Measurements from ENCODE around the gene RAB7A. TPM values are rescaled to one million over a fixed set of nuclear protein-coding genes. Genes with fewer than 3 reads are reported as not detected.

Gene RAB7A
- total RNA-seq, 1 donor from 2014 or later, result 155 TPM

- no peak for DNase-seq (ENCODE audit: low spot score)
- Mint-ChIP-seq H3K9me3 (ENCODE audit: unreplicated experiment) (no peaks in the 10 kb centered on the region), H3K4me3 (ENCODE audit: unreplicated experiment) (no peak overlapping the region), H3K27ac (ENCODE audit: unreplicated experiment) (no peak overlapping the region), H3K4me1 (ENCODE audit: unreplicated experiment) (peaks cover 10% of the 10 kb centered on the region), H3K27me3 (ENCODE audit: unreplicated experiment) (no peaks in the 10 kb centered on the region), H3K36me3 (ENCODE audit: low read depth, unreplicated experiment) (no peaks in the 10 kb centered on the region)
- no peak for TF ChIP-seq CTCF (IDR thresholded peaks at IDR 0.05; ENCODE audit: unreplicated experiment)
Measured at GRCh38 chr3:128703561-128703960, 22.4 kb upstream of the RAB7A start.

DNA sequence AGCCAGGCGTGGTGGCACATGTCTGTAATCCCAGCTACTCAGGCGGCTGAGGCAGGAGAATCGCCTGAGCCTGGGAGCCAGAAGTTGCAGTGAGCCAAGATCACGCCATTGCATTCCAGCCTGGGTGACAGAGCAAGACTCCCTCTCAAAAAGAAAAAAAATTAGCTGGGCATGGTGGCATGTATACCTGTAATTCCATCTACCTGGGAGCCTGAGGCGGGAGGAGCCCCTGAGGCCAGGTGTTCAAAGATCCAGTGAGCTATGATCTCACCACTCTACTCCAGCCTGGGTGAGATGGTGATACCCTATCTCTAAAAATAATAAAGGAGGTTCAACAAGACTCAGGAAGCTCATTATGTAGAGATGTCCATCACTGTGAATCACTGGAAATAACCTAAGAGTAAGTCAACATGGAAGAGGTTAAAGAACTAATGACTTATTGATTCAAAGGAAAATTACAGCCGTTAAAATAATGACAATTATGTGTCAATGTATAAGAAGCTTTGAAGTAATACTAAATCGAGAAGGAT lies 19.8 kb upstream of the RAB7A start:
- TF ChIP-seq CTCF (IDR thresholded peaks at IDR 0.05; ENCODE audit: unreplicated experiment), result no peak
- no peak for DNase-seq (ENCODE audit: low spot score)
- Mint-ChIP-seq H3K4me1 (ENCODE audit: unreplicated experiment) (peaks cover 13% of the 10 kb centered on the region), H3K27me3 (ENCODE audit: unreplicated experiment) (peaks cover 3% of the 10 kb centered on the region), H3K36me3 (ENCODE audit: low read depth, unreplicated experiment) (no peaks in the 10 kb centered on the region), H3K4me3 (ENCODE audit: unreplicated experiment) (no peak overlapping the region), H3K27ac (ENCODE audit: unreplicated experiment) (no peak overlapping the region), H3K9me3 (ENCODE audit: unreplicated experiment) (no peaks in the 10 kb centered on the region)

DNA sequence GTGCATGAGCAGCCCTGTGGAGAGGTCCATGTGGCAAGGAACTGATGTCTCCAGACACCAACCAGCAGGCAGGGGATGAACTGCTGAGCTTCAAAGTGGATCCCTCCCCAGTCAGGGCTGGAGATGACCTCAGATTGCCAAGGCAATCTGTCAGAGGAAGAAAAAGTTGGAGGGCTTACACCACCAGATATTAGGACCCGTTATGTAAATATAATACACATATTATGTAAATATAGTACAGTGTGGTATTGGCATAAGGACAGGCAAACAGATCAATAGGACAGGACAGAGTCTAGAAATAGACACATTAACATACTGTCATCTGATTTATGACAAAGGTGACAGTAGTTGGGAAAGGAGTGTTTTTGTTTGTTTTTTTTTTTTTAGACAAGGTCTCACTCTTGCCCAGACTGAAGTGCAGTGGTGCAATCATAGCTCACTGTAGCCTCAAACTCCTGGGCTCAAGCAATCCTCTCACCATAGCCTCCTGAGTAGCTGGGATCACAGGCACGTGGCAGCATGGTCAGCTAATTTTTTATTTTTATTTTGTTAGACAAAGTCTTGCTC lies 18.0 kb upstream of the RAB7A start:
- H3K4me1 Mint-ChIP-seq (ENCODE audit: unreplicated experiment), result peaks cover 3% of the 10 kb centered on the region
- TF ChIP-seq CTCF (IDR thresholded peaks at IDR 0.05; ENCODE audit: unreplicated experiment), result no peak
- no peaks in the 10 kb centered on the region for H3K36me3 Mint-ChIP-seq (ENCODE audit: low read depth, unreplicated experiment)
- no peak for DNase-seq (ENCODE audit: low spot score)
- H3K9me3 Mint-ChIP-seq (ENCODE audit: unreplicated experiment), result no peaks in the 10 kb centered on the region
- H3K27ac Mint-ChIP-seq (ENCODE audit: unreplicated experiment), result no peak overlapping the region
- H3K27me3 Mint-ChIP-seq (ENCODE audit: unreplicated experiment), result peaks cover 3% of the 10 kb centered on the region
- no peak overlapping the region for H3K4me3 Mint-ChIP-seq (ENCODE audit: unreplicated experiment)

- no peak for DNase-seq (ENCODE audit: low spot score)
- peaks cover 3% of the 10 kb centered on the region for H3K4me1 Mint-ChIP-seq (ENCODE audit: unreplicated experiment)
- H3K27me3 Mint-ChIP-seq (ENCODE audit: unreplicated experiment), result peaks cover 3% of the 10 kb centered on the region
- no peaks in the 10 kb centered on the region for H3K36me3 Mint-ChIP-seq (ENCODE audit: low read depth, unreplicated experiment)
- H3K9me3 Mint-ChIP-seq (ENCODE audit: unreplicated experiment), result no peaks in the 10 kb centered on the region
- no peak overlapping the region for H3K4me3 Mint-ChIP-seq (ENCODE audit: unreplicated experiment)
- TF ChIP-seq CTCF (IDR thresholded peaks at IDR 0.05; ENCODE audit: unreplicated experiment), result no peak
- H3K27ac Mint-ChIP-seq (ENCODE audit: unreplicated experiment), result no peak overlapping the region
Measured at GRCh38 chr3:128709038-128709437, 16.9 kb upstream of the RAB7A start.

DNA sequence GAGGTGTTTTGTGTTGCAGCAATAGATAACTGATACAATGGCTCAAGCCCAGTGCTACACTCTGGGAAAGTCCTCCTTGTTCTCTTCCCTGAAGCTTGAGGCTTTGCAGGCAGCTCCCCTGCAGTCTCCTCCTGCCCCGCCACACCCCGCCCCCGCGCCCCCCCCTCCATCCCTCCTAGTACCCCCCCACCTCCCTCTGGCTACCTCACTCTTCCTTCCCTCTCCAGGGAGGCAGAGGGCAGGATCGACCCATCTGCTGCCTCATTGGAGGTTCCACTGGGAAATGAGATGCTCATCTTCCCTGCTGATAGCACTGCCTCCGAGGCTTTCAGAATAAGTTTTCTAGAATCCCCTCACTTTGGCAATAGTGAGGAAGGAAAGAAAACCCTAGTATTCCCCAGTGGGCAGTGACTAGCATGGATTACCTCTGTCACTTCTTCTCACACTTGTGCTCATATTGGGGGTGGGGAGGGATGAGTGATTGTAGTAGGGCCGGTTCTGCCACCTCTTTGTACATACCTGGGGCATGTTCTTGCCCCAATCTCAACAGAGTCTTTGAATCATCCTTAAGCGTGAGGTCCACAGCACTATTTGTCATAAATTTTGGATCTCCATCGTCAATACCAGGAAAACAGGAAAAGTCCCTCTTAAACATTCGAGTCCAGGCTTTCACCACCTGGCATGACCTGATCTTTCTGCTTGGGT lies 16.3 kb upstream of the RAB7A start:
- TF ChIP-seq CTCF (IDR thresholded peaks at IDR 0.05; ENCODE audit: unreplicated experiment), result no peak
- H3K27ac Mint-ChIP-seq (ENCODE audit: unreplicated experiment), result no peak overlapping the region
- H3K36me3 Mint-ChIP-seq (ENCODE audit: low read depth, unreplicated experiment), result no peaks in the 10 kb centered on the region
- H3K4me3 Mint-ChIP-seq (ENCODE audit: unreplicated experiment), result no peak overlapping the region
- peaks cover 3% of the 10 kb centered on the region for H3K4me1 Mint-ChIP-seq (ENCODE audit: unreplicated experiment)
- H3K27me3 Mint-ChIP-seq (ENCODE audit: unreplicated experiment), result peaks cover 3% of the 10 kb centered on the region
- no peak for DNase-seq (ENCODE audit: low spot score)
- no peaks in the 10 kb centered on the region for H3K9me3 Mint-ChIP-seq (ENCODE audit: unreplicated experiment)

All from endothelial cell (in vitro differentiated cells).